Immature natural killer cell (primary cell): ENCODE results near the gene CEP170. TPM values are rescaled to one million over a fixed set of nuclear protein-coding genes. Genes with fewer than 3 reads are reported as not detected.
"Not testable (repeated sequence)": the region's sequence is repeated elsewhere in the genome, so short reads cannot be mapped to it uniquely, and the experiment has no call there.

Experiments used
- DNase-seq, 3 donors: peaks; one replicate each; pipeline ENCODE4 v3.0.0; 2022; ENCODE audit warnings: mixed read lengths in 1 of 3
- H3K27ac Mint-ChIP-seq, 6 donors: one replicate each; pipeline ENCODE4 v1.8.0; 2020; ENCODE audit warnings: mixed read lengths in 6 of 6, mild to moderate bottlenecking in 5 of 6, inconsistent platforms in 4 of 6, moderate library complexity in 3 of 6
- H3K27me3 Mint-ChIP-seq, 3 donors: one replicate each; pipeline ENCODE4 v1.8.0; 2020 to 2021; ENCODE audit warnings: low read depth in 3 of 3, mild to moderate bottlenecking in 3 of 3, mixed read lengths in 3 of 3, moderate library complexity in 3 of 3, inconsistent platforms in 1 of 3
- H3K36me3 Mint-ChIP-seq, 3 donors: one replicate each; pipeline ENCODE4 v1.8.0; 2020; ENCODE audit warnings: mixed read lengths in 3 of 3, inconsistent platforms in 2 of 3, mild to moderate bottlenecking in 2 of 3
- H3K4me1 Mint-ChIP-seq, 2 donors: one replicate each; pipeline ENCODE4 v1.8.0; 2020; ENCODE audit warnings: inconsistent platforms in 2 of 2, mild to moderate bottlenecking in 2 of 2, mixed read lengths in 2 of 2, moderate library complexity in 1 of 2
- H3K4me3 Mint-ChIP-seq, 5 donors: one replicate each; pipeline ENCODE4 v1.8.0; 2020; ENCODE audit warnings: mild to moderate bottlenecking in 5 of 5, mixed read lengths in 5 of 5, inconsistent platforms in 3 of 5, moderate library complexity in 3 of 5
- H3K9me3 Mint-ChIP-seq, 6 donors: one replicate each; pipeline ENCODE4 v1.8.0; 2020; ENCODE audit warnings: mild to moderate bottlenecking in 6 of 6, mixed read lengths in 6 of 6, inconsistent platforms in 4 of 6, moderate library complexity in 3 of 6
- polyA plus RNA-seq, 3 donors: library from polyadenylated mRNA; unstranded; fragments of 300-500 nt; fragmentation: Illumina TruSeq; gene quantifications; one replicate each; pipeline ENCODE4 v1.2.3, GENCODE V29; 2021

The CEP170 gene
- polyA plus RNA-seq, 3 donors from 2014 or later: 2.8 to 8.0 (median 2.8) TPM

- Mint-ChIP-seq H3K4me3 (no peak overlapping the region), H3K36me3 (peaks cover 0 to 4% (median 0%) of the 10 kb centered on the region in 3 donors), H3K27me3 (no peaks in the 10 kb centered on the region), H3K27ac (no peak overlapping the region), H3K4me1 (no peaks in the 10 kb centered on the region), H3K9me3 (no peaks in the 10 kb centered on the region)
- DNase-seq: no peak
Observed at GRCh38 chr1:243244432-243244841, 10.6 kb downstream of the CEP170 start.

GRCh38 chr1:243236604-243237252, 18.4 kb downstream of the CEP170 start:
- Mint-ChIP-seq H3K27ac (no peak overlapping the region), H3K9me3 (peaks cover 6 to 12% (median 9%) of the 10 kb centered on the region in 6 donors), H3K36me3 (peaks cover 4 to 16% (median 15%) of the 10 kb centered on the region in 3 donors), H3K27me3 (no peaks in the 10 kb centered on the region), H3K4me3 (no peak overlapping the region), H3K4me1 (no peaks in the 10 kb centered on the region)
- no peak for DNase-seq

GRCh38 chr1:243234978-243235647, 20.0 kb downstream of the CEP170 start:
- Mint-ChIP-seq H3K27ac (no peak overlapping the region), H3K4me1 (peaks cover 3 to 5% of the 10 kb centered on the region in 2 donors), H3K36me3 (peaks cover 14 to 27% (median 25%) of the 10 kb centered on the region in 3 donors), H3K4me3 (no peak overlapping the region), H3K9me3 (peaks cover 14 to 28% (median 23%) of the 10 kb centered on the region in 6 donors), H3K27me3 (peaks cover 0 to 2% (median 0%) of the 10 kb centered on the region in 3 donors)
- DNase-seq: no peak

GRCh38 chr1:243233908-243234307, 21.2 kb downstream of the CEP170 start:
- no peak overlapping the region for H3K27ac Mint-ChIP-seq
- H3K9me3 Mint-ChIP-seq: peaks cover 17 to 36% (median 32%) of the 10 kb centered on the region in 6 donors
- H3K4me1 Mint-ChIP-seq: peaks cover 14 to 17% of the 10 kb centered on the region in 2 donors
- peaks cover 0 to 2% (median 0%) of the 10 kb centered on the region in 3 donors for H3K27me3 Mint-ChIP-seq
- no peak overlapping the region for H3K4me3 Mint-ChIP-seq
- no peak for DNase-seq
- peaks cover 19 to 32% (median 24%) of the 10 kb centered on the region in 3 donors for H3K36me3 Mint-ChIP-seq

- Mint-ChIP-seq H3K27me3 (peaks cover 0 to 2% (median 0%) of the 10 kb centered on the region in 3 donors), H3K27ac (no peak overlapping the region), H3K9me3 (peaks cover 17 to 36% (median 32%) of the 10 kb centered on the region in 6 donors), H3K4me1 (peaks cover 20% of the 10 kb centered on the region in 2 donors), H3K4me3 (no peak overlapping the region), H3K36me3 (peaks cover 19 to 29% (median 24%) of the 10 kb centered on the region in 3 donors)
- DNase-seq: peak; percentile 11 to 16 (median 12)
Observed at GRCh38 chr1:243230914-243231313, 24.2 kb downstream of the CEP170 start.

- H3K27ac Mint-ChIP-seq: no peak overlapping the region
- H3K27me3 Mint-ChIP-seq: peaks cover 0 to 2% (median 0%) of the 10 kb centered on the region in 3 donors
- no peak for DNase-seq
- H3K4me3 Mint-ChIP-seq: peak overlapping the region in 4 of 5 donors; percentile 38 to 61 (median 46)
- H3K9me3 Mint-ChIP-seq: peaks cover 17 to 36% (median 32%) of the 10 kb centered on the region in 6 donors
- peaks cover 20% of the 10 kb centered on the region in 2 donors for H3K4me1 Mint-ChIP-seq
- peaks cover 22 to 30% (median 24%) of the 10 kb centered on the region in 3 donors for H3K36me3 Mint-ChIP-seq
Observed at GRCh38 chr1:243229526-243229925, 25.6 kb downstream of the CEP170 start.

- Mint-ChIP-seq H3K27ac (no peak overlapping the region), H3K27me3 (peaks cover 0 to 2% (median 0%) of the 10 kb centered on the region in 3 donors), H3K9me3 (peaks cover 17 to 33% (median 30%) of the 10 kb centered on the region in 6 donors), H3K4me1 (peaks cover 20% of the 10 kb centered on the region in 2 donors), H3K4me3 (no peak overlapping the region), H3K36me3 (peaks cover 31 to 34% (median 34%) of the 10 kb centered on the region in 3 donors)
- no peak for DNase-seq
Observed at GRCh38 chr1:243227622-243228021, 27.5 kb downstream of the CEP170 start.

- DNase-seq: no peak
- Mint-ChIP-seq H3K4me3 (no peak overlapping the region), H3K9me3 (peaks cover 0 to 2% (median 0%) of the 10 kb centered on the region in 6 donors), H3K27me3 (peaks cover 0 to 6% (median 0%) of the 10 kb centered on the region in 3 donors), H3K4me1 (no peaks in the 10 kb centered on the region), H3K36me3 (peaks cover 28 to 47% (median 28%) of the 10 kb centered on the region in 3 donors), H3K27ac (no peak overlapping the region)
Observed at GRCh38 chr1:243218059-243218458, 37.0 kb downstream of the CEP170 start.

GRCh38 chr1:243217349-243217748, 37.7 kb downstream of the CEP170 start:
- H3K36me3 Mint-ChIP-seq: peaks cover 23 to 45% (median 24%) of the 10 kb centered on the region in 3 donors
- peaks cover 0 to 6% (median 0%) of the 10 kb centered on the region in 3 donors for H3K27me3 Mint-ChIP-seq
- H3K4me3 Mint-ChIP-seq: no peak overlapping the region
- no peaks in the 10 kb centered on the region for H3K4me1 Mint-ChIP-seq
- H3K9me3 Mint-ChIP-seq: peaks cover 0 to 2% (median 0%) of the 10 kb centered on the region in 6 donors
- no peak overlapping the region for H3K27ac Mint-ChIP-seq
- DNase-seq: no peak

GRCh38 chr1:243216741-243217140, 38.3 kb downstream of the CEP170 start:
- Mint-ChIP-seq H3K27me3 (peaks cover 0 to 6% (median 0%) of the 10 kb centered on the region in 3 donors), H3K36me3 (peaks cover 22 to 43% (median 23%) of the 10 kb centered on the region in 3 donors), H3K4me1 (no peaks in the 10 kb centered on the region), H3K9me3 (peaks cover 0 to 2% (median 0%) of the 10 kb centered on the region in 6 donors), H3K4me3 (no peak overlapping the region), H3K27ac (no peak overlapping the region)
- no peak for DNase-seq

GRCh38 chr1:243215276-243215875, 39.7 kb downstream of the CEP170 start:
- H3K27ac Mint-ChIP-seq, H3K9me3 Mint-ChIP-seq, H3K4me3 Mint-ChIP-seq, H3K4me1 Mint-ChIP-seq, DNase-seq, H3K27me3 Mint-ChIP-seq: not testable (repeated sequence)
- peaks cover 14 to 31% (median 15%) of the 10 kb centered on the region in 3 donors for H3K36me3 Mint-ChIP-seq

GRCh38 chr1:243213045-243213787, 41.9 kb downstream of the CEP170 start:
- peaks cover 4 to 20% (median 6%) of the 10 kb centered on the region in 3 donors for H3K36me3 Mint-ChIP-seq
- no peak overlapping the region for H3K27ac Mint-ChIP-seq
- no peak overlapping the region for H3K4me3 Mint-ChIP-seq
- no peaks in the 10 kb centered on the region for H3K9me3 Mint-ChIP-seq
- no peaks in the 10 kb centered on the region for H3K4me1 Mint-ChIP-seq
- no peak for DNase-seq
- H3K27me3 Mint-ChIP-seq: peaks cover 0 to under 1% (median 0%) of the 10 kb centered on the region in 3 donors

- H3K4me3 Mint-ChIP-seq, H3K27ac Mint-ChIP-seq, H3K9me3 Mint-ChIP-seq, H3K4me1 Mint-ChIP-seq, DNase-seq, H3K27me3 Mint-ChIP-seq: not testable (repeated sequence)
- peaks cover 2 to 12% (median 7%) of the 10 kb centered on the region in 3 donors for H3K36me3 Mint-ChIP-seq
Observed at GRCh38 chr1:243211984-243212383, 43.1 kb downstream of the CEP170 start.
